ENCODE data around the gene MMS22L. TPM values are rescaled to one million over a fixed set of nuclear protein-coding genes. Genes with fewer than 3 reads are reported as not detected.

Gene MMS22L
- polyA plus RNA-seq, 1 donor from 2014 or later = 8.3 TPM

DNA sequence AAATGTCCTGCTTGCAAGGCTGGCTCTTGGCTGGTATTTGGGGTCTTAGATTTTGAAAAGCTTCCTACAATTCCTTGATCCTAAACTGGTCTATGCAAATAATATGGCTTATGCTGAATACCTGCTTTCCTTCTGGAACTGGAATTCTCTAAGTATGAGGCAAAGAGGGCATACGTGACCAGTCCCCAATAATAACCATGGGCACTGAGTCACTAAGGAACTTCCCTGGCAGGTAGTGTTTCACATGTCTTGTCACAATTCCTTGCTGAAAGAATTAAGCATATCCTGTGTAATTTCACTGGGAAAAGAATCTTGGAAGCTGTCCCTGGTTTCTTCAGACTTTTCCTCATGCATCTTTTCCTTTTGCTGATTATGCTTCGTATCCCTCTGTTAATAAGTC is 106.5 kb downstream of the MMS22L start:
- no peaks in the 10 kb centered on the region for H3K79me2 ChIP-seq (replicated peaks; ENCODE audit: insufficient read depth, low read length)
- H2AFZ ChIP-seq (ENCODE audit: low read depth, low read length) = no peak overlapping the region
- H3K4me3 ChIP-seq (ENCODE audit: low read length) = no peak overlapping the region
- H3K9me2 ChIP-seq (ENCODE audit: insufficient read depth, low read length) = no peaks in the 10 kb centered on the region
- no peak overlapping the region for H3K27ac ChIP-seq (ENCODE audit: low read length)
- no peaks in the 10 kb centered on the region for H3F3A ChIP-seq (ENCODE audit: insufficient read depth, low read length, poor library complexity, severe bottlenecking)
- no peaks in the 10 kb centered on the region for H4K20me1 ChIP-seq (ENCODE audit: insufficient read depth)
- H3K36me3 ChIP-seq (ENCODE audit: insufficient read depth, low read length) = no peaks in the 10 kb centered on the region
- H3K27me3 ChIP-seq (ENCODE audit: insufficient read depth, low read depth, low read length) = no peaks in the 10 kb centered on the region
- no peak overlapping the region for H3K4me2 ChIP-seq (ENCODE audit: low read length)
- no peak for TF ChIP-seq EP300 (conservative IDR thresholded peaks at IDR 0.05; ENCODE audit: poor library complexity, severe bottlenecking)
- TF ChIP-seq EZH2 (IDR thresholded peaks at IDR 0.05; ENCODE audit: borderline replicate concordance, insufficient read depth, low read length, poor library complexity, severe bottlenecking) = no peak
- TF ChIP-seq TAF1 (IDR thresholded peaks at IDR 0.05; ENCODE audit: low read depth) = no peak
- TF ChIP-seq MXI1 (conservative IDR thresholded peaks at IDR 0.05; ENCODE audit: poor library complexity, severe bottlenecking) = no peak
- no peak for TF ChIP-seq SMC3 (conservative IDR thresholded peaks at IDR 0.05; ENCODE audit: poor library complexity)
- no peak for TF ChIP-seq RAD21 (conservative IDR thresholded peaks at IDR 0.05)
- TF ChIP-seq, protein P1, sequence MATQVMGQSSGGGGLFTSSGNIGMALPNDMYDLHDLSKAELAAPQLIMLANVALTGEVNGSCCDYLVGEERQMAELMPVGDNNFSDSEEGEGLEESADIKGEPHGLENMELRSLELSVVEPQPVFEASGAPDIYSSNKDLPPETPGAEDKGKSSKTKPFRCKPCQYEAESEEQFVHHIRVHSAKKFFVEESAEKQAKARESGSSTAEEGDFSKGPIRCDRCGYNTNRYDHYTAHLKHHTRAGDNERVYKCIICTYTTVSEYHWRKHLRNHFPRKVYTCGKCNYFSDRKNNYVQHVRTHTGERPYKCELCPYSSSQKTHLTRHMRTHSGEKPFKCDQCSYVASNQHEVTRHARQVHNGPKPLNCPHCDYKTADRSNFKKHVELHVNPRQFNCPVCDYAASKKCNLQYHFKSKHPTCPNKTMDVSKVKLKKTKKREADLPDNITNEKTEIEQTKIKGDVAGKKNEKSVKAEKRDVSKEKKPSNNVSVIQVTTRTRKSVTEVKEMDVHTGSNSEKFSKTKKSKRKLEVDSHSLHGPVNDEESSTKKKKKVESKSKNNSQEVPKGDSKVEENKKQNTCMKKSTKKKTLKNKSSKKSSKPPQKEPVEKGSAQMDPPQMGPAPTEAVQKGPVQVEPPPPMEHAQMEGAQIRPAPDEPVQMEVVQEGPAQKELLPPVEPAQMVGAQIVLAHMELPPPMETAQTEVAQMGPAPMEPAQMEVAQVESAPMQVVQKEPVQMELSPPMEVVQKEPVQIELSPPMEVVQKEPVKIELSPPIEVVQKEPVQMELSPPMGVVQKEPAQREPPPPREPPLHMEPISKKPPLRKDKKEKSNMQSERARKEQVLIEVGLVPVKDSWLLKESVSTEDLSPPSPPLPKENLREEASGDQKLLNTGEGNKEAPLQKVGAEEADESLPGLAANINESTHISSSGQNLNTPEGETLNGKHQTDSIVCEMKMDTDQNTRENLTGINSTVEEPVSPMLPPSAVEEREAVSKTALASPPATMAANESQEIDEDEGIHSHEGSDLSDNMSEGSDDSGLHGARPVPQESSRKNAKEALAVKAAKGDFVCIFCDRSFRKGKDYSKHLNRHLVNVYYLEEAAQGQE (IDR thresholded peaks at IDR 0.05; ENCODE audit: borderline replicate concordance) = no peak
- TF ChIP-seq, protein P2, sequence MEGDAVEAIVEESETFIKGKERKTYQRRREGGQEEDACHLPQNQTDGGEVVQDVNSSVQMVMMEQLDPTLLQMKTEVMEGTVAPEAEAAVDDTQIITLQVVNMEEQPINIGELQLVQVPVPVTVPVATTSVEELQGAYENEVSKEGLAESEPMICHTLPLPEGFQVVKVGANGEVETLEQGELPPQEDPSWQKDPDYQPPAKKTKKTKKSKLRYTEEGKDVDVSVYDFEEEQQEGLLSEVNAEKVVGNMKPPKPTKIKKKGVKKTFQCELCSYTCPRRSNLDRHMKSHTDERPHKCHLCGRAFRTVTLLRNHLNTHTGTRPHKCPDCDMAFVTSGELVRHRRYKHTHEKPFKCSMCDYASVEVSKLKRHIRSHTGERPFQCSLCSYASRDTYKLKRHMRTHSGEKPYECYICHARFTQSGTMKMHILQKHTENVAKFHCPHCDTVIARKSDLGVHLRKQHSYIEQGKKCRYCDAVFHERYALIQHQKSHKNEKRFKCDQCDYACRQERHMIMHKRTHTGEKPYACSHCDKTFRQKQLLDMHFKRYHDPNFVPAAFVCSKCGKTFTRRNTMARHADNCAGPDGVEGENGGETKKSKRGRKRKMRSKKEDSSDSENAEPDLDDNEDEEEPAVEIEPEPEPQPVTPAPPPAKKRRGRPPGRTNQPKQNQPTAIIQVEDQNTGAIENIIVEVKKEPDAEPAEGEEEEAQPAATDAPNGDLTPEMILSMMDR (IDR thresholded peaks at IDR 0.05; ENCODE audit: poor library complexity, severe bottlenecking) = no peak
- no peak for TF ChIP-seq POLR2AphosphoS5 (IDR thresholded peaks at IDR 0.05)
- no peaks in the 10 kb centered on the region for H3K9me3 ChIP-seq (ENCODE audit: low read length)
- H3K9ac ChIP-seq (ENCODE audit: low read length) = no peak overlapping the region

DNA sequence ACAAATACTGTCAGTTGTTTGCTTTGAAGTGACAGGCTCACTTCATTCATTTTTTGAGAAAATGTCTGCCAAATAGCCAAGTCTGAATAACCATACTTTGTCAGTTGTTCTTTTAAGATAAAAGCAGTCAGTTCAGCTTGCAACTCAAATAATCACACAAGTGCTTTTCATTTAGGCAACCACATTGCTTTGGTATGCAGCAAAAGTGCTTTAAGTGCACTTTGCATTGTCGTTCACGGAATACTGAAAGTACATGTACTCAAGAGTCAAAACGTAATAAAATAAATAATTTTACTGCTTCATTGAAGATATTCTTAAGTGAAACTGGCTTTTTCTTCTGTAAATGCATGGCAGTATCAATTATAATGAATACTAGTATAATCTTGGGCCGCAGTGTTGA is 107.2 kb downstream of the MMS22L start:
- Histone ChIP-seq H3K9me3 (ENCODE audit: low read length) (no peaks in the 10 kb centered on the region), H3F3A (ENCODE audit: insufficient read depth, low read length, poor library complexity, severe bottlenecking) (no peaks in the 10 kb centered on the region), H3K27me3 (ENCODE audit: insufficient read depth, low read depth, low read length) (no peaks in the 10 kb centered on the region), H2AFZ (ENCODE audit: low read depth, low read length) (no peak overlapping the region), H3K36me3 (ENCODE audit: insufficient read depth, low read length) (no peaks in the 10 kb centered on the region), H3K4me2 (ENCODE audit: low read length) (no peak overlapping the region), H3K27ac (ENCODE audit: low read length) (no peak overlapping the region), H4K20me1 (ENCODE audit: insufficient read depth) (no peaks in the 10 kb centered on the region), H3K79me2 (replicated peaks; ENCODE audit: insufficient read depth, low read length) (no peaks in the 10 kb centered on the region), H3K4me3 (ENCODE audit: low read length) (no peak overlapping the region), H3K9ac (ENCODE audit: low read length) (no peak overlapping the region), H3K9me2 (ENCODE audit: insufficient read depth, low read length) (no peaks in the 10 kb centered on the region)
- TF ChIP-seq, protein P1 (IDR thresholded peaks at IDR 0.05; ENCODE audit: borderline replicate concordance) = no peak
- TF ChIP-seq, protein P2 (IDR thresholded peaks at IDR 0.05; ENCODE audit: poor library complexity, severe bottlenecking) = no peak
- TF ChIP-seq EZH2 (IDR thresholded peaks at IDR 0.05; ENCODE audit: borderline replicate concordance, insufficient read depth, low read length, poor library complexity, severe bottlenecking) (no peak), RAD21 (conservative IDR thresholded peaks at IDR 0.05) (no peak), TAF1 (IDR thresholded peaks at IDR 0.05; ENCODE audit: low read depth) (no peak), SMC3 (conservative IDR thresholded peaks at IDR 0.05; ENCODE audit: poor library complexity) (no peak), POLR2AphosphoS5 (IDR thresholded peaks at IDR 0.05) (no peak), EP300 (conservative IDR thresholded peaks at IDR 0.05; ENCODE audit: poor library complexity, severe bottlenecking) (no peak), MXI1 (conservative IDR thresholded peaks at IDR 0.05; ENCODE audit: poor library complexity, severe bottlenecking) (no peak)

Measured in neural cell (in vitro differentiated cells).